IPS-18c (cell line): ENCODE data around the gene NQO1.

Experiments used
- H3K4me3 ChIP-seq: 2 replicates; pipeline ENCODE4 v1.7.0; 2013; ENCODE audit warnings: low read depth, mild to moderate bottlenecking, low read length, moderate library complexity; ENCODE audit not compliant: insufficient read depth
- H3K9me3 ChIP-seq: one replicate; pipeline ENCODE4 v1.6.1; 2013; ENCODE audit warnings: mild to moderate bottlenecking, low read length, moderate library complexity; ENCODE audit not compliant: control insufficient read depth, insufficient read depth

Gene NQO1

DNA sequence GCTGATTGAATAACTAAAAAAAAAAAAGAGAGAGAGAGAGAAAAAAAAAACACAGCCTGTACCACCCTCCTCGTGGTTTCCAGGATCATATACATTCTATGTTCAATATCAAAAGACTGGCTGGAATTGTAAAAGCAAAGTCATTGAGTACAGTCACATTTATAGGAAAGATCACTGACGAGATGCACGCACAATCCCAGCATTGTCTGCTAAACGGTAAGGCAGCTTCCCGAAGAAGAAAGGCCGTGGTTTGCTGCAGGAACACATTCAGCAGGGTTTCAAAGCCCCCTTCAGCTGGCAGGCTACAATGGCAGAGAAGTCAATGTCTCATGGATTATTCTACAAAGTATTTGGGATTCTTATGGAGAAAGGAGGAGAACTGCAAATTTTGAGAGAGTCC lies 9.3 kb downstream of the NQO1 start:
- no peak overlapping the region for H3K4me3 ChIP-seq
- no peaks in the 10 kb centered on the region for H3K9me3 ChIP-seq

DNA sequence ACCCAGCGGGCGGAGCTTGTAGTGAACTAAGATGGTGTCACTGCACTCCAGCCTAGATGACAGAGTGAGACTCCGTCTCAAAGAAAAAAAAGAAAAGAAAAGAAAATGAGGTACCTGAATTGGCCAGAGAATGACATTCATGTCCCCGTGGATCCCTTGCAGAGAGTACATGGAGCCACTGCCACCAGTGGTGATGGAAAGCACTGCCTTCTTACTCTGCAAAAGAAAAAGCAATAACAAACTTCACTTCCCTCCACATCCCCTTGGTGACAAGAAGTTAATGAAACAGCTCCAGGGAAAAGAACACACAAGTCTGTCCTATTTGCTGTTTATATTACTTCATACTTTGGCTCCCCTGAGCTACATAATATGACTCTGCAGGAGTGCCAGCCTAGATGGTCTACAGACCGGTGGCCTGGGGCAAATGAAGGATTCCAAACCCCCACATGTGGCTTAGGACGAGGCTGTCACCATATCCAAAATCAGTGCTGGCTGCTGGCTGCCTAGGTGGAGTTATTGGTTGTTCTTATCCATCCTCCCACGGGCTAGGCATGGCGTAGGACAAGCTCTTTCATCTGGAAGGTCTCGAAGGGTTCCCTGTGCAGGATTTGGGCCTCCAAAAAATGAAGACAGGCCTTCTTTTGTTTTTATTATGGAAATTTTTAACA lies 13.3 kb downstream of the NQO1 start:
- Histone ChIP-seq H3K4me3 (no peak overlapping the region), H3K9me3 (no peaks in the 10 kb centered on the region)

DNA sequence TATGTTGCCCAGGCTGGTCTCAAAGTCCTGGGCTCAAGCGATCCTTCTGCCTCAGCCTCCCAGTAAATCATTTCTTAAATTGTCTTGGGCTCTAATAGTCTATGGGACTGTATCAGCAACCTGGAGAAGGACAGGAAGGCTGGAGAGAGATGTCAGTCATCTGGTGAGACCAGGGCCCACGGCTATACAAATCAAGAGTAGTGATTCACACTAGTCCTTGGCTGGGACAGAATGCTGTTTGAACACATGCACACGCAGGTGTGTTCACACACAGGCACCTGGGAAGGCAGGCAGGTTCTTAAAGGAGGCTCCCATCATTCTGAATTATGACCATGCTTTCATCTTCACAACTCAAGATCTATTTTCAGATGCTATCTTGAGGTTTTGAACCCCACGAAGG lies 14.1 kb downstream of the NQO1 start:
- Histone ChIP-seq H3K9me3 (no peaks in the 10 kb centered on the region), H3K4me3 (no peak overlapping the region)

DNA sequence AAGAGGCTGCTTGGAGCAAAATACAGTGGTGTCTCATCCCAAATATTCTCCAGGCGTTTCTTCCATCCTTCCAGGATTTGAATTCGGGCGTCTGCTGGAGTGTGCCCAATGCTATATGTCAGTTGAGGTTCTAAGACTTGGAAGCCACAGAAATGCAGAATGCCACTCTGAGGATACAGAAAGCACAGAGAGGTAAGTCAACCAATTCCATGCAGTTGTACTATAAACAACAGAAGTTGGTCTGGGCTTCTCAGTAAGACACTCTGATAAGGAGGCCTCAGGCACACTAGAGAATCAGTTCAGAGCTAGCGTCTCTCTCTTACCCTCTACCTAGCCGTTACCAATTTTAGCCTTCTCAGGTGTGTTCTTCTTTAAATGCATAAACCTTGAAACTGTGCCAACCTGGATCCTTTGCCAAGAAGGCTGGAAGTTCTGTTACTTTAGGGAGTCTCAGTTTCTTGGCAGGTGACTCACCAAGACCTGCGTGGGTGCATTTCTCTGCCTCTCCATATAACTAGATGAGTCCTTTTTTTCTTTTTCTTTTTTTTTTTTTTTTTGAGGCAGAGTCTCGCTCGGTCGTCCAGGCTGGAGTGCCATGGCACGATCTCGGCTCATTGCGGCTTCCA lies 15.1 kb downstream of the NQO1 start:
- Histone ChIP-seq H3K4me3 (no peak overlapping the region), H3K9me3 (no peaks in the 10 kb centered on the region)

DNA sequence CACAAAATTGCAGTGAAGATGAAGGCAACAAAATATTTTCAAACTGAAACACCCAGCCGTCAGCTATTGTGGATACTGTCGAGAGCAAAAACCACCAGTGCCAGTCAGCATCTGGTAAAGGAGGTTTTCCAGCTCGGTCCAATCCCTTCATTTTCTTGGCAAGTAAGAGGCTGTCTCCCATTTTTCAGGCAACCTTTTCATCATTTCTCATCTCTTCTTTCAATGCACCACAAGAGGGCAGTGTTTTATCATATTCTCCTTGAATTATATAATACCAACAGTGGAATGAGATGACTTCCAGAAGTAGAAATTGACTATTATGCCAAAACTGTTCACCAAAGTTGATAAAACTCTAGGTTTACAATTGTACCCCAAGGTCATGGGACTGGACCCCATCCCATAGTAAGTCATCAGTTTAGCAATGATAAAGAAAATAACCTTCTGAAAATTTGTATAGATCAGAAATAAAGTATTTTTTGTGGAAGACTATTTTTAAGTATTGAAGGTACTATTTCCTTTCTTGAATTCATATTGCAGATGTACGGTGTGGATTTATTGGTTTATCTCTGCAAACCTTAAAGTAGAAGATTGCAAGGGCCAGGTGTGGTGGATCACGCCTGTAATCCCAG lies 16.8 kb downstream of the NQO1 start:
- H3K4me3 ChIP-seq = no peak overlapping the region
- no peaks in the 10 kb centered on the region for H3K9me3 ChIP-seq

DNA sequence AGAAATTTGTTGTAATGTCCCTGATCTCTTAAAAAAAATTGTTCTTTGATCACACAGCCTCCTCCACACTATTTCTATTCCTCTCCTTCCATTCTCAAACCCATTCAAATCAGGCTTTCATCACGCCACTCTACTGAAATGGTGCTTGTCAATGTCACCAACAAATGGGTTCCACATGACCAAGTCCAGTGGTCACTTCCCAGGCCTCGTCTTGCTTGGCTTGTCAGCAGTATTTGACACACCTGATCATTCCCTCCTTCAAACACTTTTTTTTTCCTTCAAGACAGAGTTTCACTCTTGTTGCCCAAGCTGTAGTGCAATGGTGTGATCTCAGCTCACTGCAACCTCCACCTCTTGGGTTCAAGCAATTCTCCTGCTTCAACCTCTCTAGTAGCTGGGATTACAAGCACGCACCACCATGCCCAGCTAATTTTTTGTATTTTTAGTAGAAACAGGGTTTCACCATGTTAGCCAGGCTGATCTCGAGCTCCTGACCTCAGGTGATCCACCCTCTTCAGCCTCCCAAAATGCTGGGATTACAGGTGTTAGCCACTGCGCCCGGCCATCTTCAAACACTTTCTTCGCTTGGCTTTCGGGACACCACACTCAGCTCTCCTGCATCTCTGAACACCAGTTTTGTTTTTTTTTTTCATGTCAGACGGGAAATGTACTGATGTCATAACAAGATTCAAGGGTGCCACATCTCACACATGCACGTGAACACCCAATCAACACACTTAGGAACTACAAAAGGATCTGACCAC lies 18.3 kb downstream of the NQO1 start:
- Histone ChIP-seq H3K4me3 (no peak overlapping the region), H3K9me3 (no peaks in the 10 kb centered on the region)

DNA sequence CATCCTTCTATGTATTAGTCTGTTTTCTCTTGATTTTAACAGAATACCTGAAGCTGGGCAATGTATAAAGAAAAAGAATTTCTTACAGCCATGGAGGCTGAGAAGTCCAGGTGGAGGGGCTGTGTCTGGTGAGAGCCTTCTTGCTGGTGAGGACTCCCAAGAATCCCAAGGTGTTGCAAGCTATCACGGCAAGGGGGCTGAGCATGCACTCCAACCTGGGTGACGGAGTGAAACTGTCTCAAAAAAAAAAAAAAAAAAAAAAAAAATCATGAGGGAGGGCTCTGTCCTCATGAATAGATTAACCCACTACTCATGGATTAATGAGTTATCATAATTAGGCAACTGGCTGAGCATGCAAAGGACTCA lies 19.4 kb downstream of the NQO1 start:
- no peaks in the 10 kb centered on the region for H3K9me3 ChIP-seq
- H3K4me3 ChIP-seq = no peak overlapping the region

DNA sequence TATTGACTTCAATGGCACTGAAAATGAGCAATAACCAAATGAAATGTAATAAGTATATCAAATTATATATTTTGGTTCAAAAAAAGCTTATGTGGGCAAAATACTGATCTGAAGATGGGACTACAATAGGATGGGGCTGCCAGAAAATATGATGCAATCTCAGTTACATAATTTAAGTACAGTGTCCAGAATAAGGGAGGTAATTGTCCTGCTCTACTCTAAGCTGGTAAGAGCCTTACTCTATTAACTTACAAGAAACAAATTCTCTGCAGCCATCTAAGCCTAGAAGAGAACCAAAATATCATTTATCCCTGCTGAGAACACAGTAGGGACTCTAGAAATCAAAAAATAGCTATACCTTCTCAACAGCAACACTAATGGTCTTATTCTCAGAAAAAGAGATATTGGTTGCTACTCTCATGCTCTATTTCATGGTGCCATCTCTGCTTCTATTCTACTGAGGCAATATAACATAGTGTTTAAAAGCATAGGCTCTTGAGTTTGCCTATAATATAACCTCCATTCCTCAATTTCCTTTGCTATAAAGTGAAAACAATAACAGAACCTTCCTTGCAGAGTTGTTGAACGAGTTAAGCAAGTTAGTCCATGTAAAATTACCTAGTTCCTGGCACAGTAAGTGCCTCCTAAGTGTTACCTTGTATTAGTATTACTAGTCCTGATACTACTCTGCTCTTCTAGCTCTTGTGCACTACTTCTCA lies 19.9 kb downstream of the NQO1 start:
- H3K4me3 ChIP-seq = no peak overlapping the region
- no peaks in the 10 kb centered on the region for H3K9me3 ChIP-seq

DNA sequence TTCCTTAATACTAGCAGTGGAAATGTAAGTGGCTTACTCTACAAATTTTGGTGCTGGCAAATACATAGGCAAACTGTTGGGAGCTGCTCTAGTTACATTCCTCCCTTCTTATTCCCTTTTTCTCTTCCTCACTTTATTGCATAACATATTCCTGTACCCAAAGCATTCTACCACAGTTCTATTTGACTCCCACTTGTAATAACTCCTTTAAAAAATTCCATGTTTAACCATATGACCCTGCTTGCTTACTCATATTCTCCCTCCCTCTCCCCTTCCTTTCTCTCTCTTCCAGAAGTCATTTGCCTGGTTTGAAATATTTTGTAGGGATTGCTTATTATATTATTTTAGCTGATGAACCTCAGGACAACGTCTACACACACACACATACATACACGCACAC lies 22.7 kb downstream of the NQO1 start:
- Histone ChIP-seq H3K9me3 (no peaks in the 10 kb centered on the region), H3K4me3 (no peak overlapping the region)

DNA sequence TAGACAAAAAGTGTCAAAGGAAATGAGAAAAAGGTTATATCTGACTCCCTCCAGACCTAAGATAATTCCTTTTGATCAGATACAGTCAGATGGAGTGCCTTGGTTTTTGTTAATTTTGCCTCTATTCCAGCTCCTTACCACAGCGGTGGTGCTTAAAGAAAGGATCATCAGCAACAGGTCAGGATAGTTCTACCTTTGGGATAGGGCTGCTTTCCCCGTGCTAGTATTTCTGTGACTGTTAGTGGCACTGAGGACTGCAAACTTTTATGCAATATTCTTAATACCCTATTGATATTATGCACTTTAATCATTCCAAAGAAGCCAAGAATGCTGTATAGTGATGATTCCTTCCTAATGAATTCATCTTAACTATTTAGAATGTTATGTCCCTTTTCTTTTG lies 24.5 kb downstream of the NQO1 start:
- Histone ChIP-seq H3K4me3 (no peak overlapping the region), H3K9me3 (no peaks in the 10 kb centered on the region)

DNA sequence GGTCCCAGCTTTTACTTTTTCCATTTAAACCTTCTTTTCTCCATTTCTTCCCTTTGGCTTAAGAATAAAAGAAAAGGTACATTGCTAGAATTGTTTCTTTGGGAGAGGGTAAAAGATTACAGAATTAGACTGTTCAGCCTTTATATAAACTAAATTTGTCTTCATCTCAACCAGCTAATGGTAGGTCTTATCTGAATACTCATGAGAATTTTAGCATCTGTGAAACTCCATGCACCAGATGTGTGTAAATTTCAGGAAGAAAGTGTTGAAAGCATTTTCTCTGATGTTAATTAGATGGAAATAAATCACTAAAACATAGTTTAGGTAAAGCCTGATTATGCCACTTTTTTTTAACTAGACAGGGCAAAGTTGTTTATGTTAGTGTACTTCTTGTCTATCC lies 24.9 kb downstream of the NQO1 start:
- no peaks in the 10 kb centered on the region for H3K9me3 ChIP-seq
- no peak overlapping the region for H3K4me3 ChIP-seq

DNA sequence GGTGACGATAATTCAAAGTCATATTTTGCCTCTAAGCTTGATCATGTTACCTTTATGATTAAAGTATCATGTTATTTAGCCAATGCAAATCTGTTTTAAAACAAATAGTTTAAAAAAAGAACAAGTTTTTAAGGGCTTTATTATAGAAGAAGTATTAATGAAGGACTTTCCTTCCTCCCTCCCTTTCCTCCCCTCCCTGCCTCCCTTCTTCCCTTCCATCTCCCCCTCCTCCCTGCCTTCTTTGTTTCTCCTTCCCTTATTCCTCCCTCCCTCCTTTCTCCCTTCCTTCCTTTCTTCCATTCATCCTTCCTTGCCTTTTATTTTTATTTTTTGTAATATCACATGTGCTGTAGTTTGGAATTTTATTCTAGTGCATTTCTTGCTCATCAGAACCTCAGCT lies 26.4 kb downstream of the NQO1 start:
- no peaks in the 10 kb centered on the region for H3K9me3 ChIP-seq

DNA sequence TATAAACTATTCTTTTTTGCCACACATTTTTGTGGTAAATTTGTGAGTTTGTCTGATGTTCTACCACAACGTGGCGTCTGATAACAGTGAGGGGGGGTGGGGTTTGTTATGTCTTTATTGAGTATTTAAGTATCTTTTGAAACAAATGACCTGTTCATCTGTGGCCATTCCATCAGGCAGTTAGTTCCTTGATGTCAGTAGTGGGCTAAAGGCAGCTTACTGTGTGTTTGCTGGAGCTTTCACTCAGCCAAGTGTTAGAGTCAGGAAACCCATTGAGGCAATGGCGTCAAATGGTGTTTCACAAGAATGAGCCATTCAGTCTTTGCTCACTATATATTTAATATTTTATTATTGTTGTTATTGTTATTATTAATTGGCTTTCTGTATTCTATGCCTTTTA lies 28.0 kb downstream of the NQO1 start:
- no peak overlapping the region for H3K4me3 ChIP-seq
- H3K9me3 ChIP-seq = no peaks in the 10 kb centered on the region

More for the DNA sequence above, 26.4 kb downstream of the NQO1 start:
- H3K4me3 ChIP-seq = no peak overlapping the region

DNA sequence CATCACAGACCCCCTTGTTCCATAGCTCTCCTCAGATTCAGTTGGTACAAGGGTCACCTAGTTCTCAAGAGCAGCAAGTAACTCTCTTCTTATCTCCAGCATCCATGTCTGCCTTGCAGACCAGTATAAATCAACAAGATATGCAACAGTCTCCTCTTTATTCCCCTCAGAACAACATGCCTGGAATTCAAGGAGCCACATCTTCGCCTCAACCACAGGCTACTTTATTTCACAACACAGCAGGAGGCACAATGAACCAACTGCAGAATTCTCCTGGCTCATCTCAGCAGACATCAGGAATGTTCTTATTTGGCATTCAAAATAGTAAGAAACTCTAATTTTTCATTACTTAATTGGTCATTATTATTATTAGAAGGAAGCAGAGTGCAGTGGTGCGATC lies 32.4 kb downstream of the NQO1 start:
- Histone ChIP-seq H3K9me3 (no peaks in the 10 kb centered on the region), H3K4me3 (no peak overlapping the region)

DNA sequence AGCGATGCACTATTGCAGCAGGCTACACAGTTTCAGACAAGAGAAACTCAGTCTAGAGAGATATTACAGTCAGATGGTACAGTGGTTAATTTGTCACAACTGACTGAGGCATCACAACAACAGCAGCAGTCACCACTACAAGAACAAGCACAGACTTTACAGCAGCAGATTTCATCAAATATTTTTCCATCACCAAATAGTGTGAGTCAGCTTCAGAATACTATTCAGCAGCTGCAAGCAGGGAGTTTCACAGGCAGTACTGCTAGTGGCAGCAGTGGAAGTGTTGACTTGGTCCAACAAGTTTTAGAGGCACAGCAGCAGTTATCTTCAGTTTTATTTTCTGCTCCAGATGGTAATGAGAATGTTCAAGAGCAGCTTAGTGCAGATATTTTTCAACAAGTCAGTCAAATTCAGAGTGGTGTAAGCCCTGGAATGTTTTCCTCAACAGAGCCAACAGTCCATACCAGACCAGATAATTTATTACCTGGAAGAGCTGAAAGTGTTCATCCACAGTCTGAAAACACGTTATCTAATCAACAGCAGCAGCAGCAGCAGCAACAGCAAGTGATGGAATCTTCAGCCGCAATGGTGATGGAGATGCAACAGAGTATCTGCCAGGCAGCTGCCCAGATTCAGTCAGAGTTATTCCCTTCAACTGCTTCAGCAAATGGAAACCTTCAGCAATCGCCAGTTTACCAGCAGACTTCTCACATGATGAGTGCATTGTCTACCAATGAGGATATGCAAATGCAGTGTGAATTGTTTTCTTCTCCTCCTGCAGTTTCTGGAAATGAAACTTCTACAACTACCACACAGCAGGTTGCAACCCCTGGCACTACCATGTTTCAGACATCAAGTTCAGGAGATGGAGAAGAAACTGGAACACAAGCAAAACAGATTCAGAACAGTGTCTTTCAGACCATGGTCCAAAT lies 34.1 kb downstream of the NQO1 start:
- H3K9me3 ChIP-seq = no peaks in the 10 kb centered on the region
- no peak overlapping the region for H3K4me3 ChIP-seq

DNA sequence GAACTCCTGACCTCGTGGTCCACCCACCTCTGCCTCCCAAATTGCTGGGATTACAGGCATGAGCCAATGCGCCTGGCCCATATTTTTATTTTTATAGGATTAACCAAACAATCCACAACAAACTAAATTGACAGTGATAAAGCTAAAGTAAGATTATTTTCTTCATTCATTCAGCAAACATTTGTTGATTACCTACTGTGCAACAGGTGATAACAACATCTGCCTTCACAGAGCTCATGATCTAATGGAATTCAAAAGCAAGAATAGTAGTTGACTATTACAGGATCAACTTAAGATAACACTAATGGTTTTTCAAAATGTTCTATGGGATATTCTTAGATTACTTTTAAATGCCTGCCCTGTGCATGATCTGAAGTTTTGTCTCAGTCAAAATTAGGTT lies 37.8 kb downstream of the NQO1 start:
- H3K4me3 ChIP-seq = no peak overlapping the region
- H3K9me3 ChIP-seq = peaks cover 2% of the 10 kb centered on the region

DNA sequence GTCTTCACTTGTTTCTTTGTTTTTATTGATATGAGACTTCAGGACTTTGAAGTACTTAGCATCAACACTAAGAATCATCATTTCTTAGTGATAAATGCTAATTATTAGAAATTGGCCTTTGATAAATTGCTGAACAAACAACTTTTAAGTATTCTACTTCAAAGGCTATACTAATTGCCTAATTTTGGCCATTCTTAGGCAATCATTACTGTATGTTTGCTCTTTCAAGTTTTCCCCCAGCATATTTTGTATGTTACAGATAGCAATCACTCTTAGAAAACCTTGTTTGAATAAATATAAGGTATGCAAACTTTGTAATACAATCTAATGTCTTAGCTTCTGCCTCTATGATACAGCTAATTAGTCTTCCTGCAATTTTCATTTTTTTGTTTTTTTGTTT lies 46.0 kb downstream of the NQO1 start:
- no peak overlapping the region for H3K4me3 ChIP-seq
- H3K9me3 ChIP-seq = peaks cover 2% of the 10 kb centered on the region
